Keratinocyte (primary cell): ENCODE data around the gene SEMA3F.

Experiments used
- CTCF ChIP-seq, 3 experiments: IDR thresholded peaks in 1 of 3; conservative IDR thresholded peaks in 1 of 3; optimal IDR thresholded peaks in 1 of 3; 2 replicates in 2 of 3; 3 replicates in 1 of 3; pipeline versions ENCODE3 to v1.5.1; 2011; ENCODE audit warnings: low read length in 3 of 3, mild to moderate bottlenecking in 3 of 3, moderate library complexity in 2 of 3, control low read depth in 1 of 3, inconsistent platforms in 1 of 3; ENCODE audit not compliant: insufficient read depth in 2 of 3; ENCODE audit errors: extremely low read depth in 1 of 3
- EZH2 ChIP-seq: IDR thresholded peaks from one replicate; pipeline ENCODE4 v1.6.1; 2012; ENCODE audit warnings: inconsistent platforms, mild to moderate bottlenecking, low read length, moderate library complexity

DNA sequence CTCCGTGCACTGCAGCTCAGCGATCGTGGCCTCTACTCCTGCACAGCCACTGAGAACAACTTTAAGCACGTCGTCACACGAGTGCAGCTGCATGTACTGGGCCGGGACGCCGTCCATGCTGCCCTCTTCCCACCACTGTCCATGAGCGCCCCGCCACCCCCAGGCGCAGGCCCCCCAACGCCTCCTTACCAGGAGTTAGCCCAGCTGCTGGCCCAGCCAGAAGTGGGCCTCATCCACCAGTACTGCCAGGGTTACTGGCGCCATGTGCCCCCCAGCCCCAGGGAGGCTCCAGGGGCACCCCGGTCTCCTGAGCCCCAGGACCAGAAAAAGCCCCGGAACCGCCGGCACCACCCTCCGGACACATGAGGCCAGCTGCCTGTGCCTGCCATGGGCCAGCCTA lies 32.6 kb downstream of the SEMA3F start:
- TF ChIP-seq CTCF (optimal IDR thresholded peaks at IDR 0.05 in 1 of 3, IDR thresholded peaks at IDR 0.05 in 1 of 3, conservative IDR thresholded peaks at IDR 0.05 in 1 of 3; ENCODE audit: extremely low read depth in 1 of 3, insufficient read depth in 2 of 3, low read length in 3 of 3) (no peak), EZH2 (no peak)
